ENCODE results near the gene MUC20.
"Not testable (repeated sequence)": the region's sequence is repeated elsewhere in the genome, so short reads cannot be mapped to it uniquely, and the experiment has no call there.

MUC20 gene

DNA sequence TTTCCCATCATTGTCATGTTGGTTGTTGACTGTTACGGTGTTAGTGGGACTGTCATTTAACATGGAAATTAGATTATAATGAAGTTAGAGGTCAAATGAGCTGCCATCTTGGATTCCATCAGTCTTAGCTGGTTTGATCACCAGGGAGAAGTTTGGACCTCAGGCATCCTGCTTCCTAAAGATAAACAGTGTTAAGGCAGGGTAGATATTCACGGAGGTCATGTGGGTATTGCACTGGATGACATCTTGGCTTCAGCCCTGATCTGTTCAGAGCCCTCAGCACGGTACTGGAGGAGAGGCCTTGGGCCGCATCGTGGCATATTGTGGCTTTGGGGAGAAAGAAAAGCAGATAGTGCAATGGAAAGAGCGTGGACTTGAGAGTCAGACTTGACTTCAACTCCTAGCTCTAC is 11.1 kb upstream of the MUC20 start:
- FAIRE-seq (no peak), DNase-seq (ENCODE audit: insufficient read length, low spot score) (no peak)

DNA sequence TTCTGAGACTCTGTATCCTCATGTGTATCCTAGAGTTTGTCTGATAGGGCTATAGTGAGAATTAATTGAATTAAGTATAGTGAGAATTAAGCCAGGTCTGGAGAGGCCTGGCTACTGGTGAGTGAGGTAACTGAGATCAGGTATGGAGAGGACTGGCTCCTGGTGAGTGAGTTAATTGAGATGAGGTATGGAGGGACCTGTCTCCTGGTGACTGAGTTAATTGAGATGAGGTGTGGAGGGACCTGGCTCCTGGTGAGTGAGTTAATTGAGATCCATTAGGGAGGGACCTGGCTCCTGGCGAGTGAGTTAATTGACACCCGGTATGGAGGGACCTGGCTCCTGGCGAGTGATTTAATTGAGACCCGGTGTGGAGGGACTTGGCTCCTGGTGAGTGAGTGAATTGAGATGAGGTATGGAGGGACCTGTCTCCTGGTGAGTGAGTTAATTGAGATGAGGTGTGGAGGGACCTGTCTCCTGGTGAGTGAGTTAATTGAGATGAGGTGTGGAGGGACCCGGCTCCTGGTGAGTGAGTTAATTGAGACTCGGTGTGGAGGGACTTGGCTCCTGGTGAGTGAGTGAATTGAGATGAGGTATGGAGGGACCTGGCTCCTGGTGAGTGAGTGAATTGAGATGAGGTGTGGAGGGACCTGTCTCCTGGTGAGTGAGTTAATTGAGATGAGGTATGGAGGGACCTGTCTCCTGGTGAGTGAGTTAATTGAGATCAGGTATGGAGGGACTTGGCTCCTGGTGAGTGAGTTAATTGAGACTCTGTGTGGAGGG is 10.5 kb upstream of the MUC20 start:
- not testable (repeated sequence) for FAIRE-seq; DNase-seq (ENCODE audit: insufficient read length, low spot score)

DNA sequence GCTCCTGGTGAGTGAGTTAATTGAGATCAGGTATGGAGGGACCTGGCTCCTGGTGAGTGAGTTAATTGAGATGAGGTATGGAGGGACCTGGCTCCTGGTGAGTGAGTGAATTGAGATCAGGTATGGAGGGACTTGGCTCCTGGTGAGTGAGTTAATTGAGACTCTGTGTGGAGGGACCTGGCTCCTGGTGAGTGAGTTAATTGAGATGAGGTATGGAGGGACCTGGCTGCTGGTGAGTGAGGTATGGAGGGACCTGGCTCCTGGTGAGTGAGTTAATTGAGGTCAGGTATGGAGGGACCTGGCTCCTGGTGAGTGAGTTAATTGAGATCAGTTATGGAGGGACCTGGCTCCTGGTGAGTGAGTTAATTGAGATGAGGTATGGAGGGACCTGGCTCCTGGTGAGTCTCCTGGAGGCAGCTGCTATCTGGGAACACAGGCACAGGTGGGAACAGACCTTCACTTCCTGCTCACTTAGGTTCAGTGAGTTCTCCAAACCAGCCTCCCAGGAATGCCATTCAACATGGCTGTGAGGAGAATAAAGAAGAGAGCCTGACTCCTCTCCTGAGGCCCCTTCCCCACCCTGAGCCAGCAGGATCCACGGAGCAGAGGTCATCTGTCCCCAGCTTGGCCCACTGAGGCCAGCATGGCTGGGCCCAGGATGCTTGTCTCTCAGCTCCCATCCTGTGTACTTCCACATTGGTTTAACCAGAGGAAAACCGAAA is 9.5 kb upstream of the MUC20 start:
- not testable (repeated sequence) for DNase-seq (ENCODE audit: insufficient read length, low spot score); FAIRE-seq

DNA sequence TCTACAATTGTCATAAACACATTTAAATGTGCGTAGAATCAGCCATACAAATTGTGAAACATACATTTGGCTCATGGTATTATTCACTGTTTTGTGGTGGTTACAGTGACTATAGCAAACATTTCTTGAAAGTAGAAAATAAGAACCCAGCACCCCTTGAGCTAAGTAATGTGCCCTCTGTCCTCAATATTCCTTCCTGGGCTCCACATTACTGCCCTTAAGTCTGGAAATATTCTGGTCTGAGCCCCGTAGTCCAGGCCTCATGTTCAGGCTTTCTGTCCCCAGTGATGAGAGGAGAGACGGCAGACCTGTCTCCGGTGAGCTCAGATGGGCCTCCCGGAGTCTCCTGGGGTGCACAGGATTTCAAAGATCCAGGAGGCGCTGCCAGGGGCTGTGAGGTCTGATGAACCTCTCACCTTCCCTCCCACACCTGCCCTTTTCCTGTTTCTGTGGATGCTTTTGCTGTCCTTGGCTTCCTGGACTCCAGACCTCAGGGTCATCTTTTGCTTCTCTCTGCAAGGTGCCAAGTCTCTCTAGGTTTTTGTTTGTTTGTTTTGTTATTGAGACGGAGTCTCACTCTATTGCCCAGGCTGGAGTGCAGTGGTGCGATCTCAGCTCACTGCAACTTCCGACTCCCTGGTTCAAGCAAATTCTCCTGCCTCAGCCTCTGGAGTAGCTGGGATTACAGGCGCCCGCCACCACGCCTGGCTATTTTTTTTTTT is 8.8 kb upstream of the MUC20 start:
- no peak for FAIRE-seq
- DNase-seq (ENCODE audit: insufficient read length, low spot score) = no peak

DNA sequence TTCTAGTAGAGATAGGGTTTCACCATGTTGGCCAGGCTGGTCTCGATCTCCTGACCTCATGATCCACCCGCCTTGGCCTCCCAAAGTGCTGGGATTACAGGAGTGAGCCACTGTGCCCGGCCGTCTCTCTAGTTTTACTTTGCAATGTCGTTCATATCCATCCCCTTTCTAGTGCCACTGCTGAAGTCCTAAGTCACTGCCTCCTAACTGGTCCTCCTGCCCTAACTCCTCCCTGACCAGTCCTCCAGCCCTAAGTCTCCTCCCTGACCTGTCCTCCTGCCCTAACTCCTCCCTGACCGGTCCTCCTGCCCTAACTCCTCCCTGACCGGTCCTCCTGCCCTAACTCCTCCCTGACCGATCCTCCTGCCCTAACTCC is 8.3 kb upstream of the MUC20 start:
- DNase-seq (ENCODE audit: insufficient read length, low spot score); FAIRE-seq: not testable (repeated sequence)

DNA sequence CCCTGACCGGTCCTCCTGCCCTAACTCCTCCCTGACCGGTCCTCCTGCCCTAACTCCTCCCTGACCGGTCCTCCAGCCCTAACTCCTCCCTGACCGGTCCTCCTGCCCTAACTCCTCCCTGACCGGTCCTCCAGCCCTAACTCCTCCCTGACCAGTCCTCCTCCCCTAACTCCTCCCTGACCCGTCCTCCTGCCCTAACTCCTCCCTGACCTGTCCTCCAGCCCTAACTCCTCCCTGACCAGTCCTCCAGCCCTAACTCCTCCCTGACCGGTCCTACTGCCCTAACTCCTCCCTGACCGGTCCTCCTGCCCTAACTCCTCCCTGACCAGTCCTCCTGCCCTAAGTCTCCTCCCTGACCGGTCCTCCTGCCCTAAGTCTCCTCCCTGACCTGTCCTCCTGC is 7.6 kb upstream of the MUC20 start:
- not testable (repeated sequence) for FAIRE-seq; DNase-seq (ENCODE audit: insufficient read length, low spot score)

DNA sequence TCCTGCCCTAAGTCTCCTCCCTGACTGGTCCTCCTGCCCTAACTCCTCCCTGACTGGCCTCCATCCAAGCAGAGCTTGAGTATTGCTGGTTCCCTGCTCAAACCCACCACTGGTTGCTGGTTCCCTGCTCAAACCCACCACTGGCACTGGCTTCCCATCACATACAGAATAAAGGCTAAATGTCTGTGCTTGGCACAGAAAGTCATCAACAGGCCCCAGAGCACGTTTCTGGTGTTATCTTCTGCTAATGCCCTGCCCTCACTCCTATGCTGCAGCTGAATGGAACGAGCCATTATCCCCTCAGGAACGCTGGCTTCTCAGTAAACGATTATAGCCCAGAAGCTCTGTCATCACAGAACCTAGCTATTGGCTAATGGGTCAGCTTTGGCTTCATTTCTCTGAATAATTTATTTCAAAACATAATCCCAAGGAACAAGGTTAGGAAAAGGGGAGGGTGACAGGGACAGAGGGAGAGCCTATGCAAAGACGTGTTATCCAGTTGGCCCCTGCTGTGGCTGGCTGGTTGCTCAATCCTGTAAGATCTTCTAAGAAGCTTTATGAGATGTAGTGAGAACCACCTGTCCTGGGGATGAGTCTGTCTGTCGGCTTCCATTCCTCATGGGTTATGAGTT is 6.3 kb upstream of the MUC20 start:
- FAIRE-seq = no peak
- DNase-seq (ENCODE audit: insufficient read length, low spot score) = no peak

DNA sequence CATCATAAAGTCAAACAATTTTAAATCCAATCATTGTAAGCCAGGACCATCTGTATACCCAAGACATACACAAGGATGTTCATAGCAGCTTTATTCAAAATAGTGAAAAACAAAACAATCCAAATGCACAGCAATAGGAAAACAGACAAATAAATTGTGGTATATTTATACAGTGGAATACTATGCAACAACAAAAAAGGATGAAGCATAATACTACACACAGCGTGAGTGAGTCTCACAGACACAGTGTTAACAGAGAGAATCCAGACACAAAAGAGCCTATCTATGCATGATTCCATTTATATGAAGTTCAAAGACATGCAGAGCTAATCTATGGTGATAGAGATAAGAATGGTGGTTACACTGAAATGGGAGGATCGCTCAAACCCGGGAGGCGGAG is 5.6 kb upstream of the MUC20 start:
- FAIRE-seq (no peak), DNase-seq (ENCODE audit: insufficient read length, low spot score) (no peak)

DNA sequence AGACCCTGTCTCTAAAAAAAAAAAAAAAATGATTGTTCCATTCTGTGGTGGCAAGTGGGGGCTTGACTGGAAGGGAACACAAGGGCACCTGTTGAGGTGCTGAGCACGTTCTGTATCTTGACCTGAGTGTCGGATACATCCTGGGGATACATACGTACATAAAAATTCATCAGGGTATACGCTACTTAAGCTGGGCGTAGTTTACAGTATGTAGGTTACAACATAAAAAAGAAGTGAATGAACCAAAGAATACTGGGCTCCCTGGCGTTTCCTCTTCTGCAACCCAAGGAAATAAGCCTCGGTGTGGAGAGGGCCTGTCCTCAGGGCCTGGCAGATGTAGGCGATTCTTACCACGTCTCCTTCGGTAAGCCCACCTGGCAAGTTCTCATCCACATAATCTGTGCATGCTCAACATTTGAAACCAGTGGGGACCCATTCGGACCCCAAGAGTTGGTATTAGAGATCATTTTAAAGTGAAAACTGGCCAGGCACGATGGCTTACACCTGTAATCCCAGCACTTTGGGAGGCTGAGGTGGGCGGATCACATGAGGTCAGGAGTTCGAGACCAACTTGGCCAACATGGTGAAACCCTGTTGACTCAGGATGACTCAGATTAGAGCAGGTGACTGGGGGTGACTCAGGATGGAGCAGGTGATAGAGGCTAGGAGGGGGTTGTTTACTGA is 5.1 kb upstream of the MUC20 start:
- DNase-seq (ENCODE audit: insufficient read length, low spot score) (no peak), FAIRE-seq (no peak)

DNA sequence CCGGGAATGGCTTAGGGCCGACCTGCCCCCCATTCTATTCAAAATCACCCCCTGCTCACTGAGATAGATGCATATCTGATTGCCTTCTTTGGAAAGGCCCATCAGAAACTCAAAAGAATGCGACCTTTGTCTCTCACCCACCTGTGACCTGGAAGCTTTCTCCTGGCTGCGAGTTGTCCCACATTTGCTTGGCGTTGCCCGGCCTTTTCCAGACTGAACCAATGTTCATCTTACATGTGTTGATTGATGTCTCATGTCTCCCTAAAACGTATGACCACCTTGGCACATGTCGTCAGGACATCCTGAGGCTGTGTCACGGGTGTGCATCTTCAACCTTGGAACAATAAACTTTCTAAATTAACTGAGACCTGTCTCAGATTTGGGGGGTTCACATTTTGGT is 3.4 kb upstream of the MUC20 start:
- FAIRE-seq = no peak
- no peak for DNase-seq (ENCODE audit: insufficient read length, low spot score)

DNA sequence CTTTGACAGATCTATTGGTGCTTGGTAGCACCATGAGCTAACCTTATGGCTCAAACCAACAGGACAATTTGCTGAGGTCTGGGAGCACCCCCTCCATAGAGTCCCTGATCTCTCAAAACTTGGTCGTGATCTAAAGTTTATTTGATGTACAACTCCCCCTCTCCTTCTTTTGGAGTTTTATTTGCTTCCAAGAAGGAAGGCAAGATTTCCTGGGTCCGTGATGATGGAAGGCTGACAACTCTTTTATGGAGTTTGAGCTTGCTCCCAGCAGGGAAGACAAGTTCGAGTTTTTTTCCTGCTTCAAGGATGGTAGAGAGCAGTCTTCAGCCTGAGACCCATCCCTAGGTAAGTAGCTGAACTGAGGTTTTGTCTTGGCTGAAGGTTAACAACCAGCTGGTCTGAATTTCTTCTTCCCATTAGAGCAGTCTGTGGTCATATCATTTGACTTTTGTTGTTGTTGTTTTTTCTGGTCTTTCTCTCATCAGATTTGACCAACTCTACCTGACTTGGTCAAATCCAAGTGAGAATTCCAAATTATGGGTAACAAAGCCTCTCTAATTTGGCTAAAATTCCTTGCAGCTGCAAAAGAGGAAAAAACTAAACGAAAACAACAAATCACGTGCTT is 2.8 kb upstream of the MUC20 start:
- FAIRE-seq = no peak
- DNase-seq (ENCODE audit: insufficient read length, low spot score) = no peak

DNA sequence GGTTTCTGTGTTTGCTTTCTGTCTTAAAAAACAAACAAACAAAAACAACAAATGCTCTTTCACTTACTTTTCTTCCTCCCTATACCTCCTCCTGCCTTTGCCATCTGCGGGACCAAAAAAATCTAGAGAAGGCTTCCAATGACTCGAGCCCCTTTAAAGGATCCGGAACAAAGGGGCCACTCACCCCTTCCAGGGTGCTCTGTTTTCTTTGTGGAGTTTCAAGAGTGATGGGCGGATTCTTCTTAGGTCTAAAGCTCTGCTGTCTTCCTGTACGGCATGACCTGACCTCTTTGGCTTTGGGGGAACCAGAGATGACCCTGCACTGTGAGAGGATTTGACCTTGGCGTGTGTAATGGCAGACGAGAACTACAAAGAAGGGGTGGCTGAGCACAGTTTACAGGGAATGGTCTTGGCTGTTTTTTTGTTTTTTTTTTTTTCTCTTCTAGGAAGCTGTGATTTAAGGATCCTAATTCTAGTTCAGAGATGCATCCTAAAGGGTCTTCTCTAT is 2.2 kb upstream of the MUC20 start:
- DNase-seq (ENCODE audit: insufficient read length, low spot score) (no peak), FAIRE-seq (no peak)

DNA sequence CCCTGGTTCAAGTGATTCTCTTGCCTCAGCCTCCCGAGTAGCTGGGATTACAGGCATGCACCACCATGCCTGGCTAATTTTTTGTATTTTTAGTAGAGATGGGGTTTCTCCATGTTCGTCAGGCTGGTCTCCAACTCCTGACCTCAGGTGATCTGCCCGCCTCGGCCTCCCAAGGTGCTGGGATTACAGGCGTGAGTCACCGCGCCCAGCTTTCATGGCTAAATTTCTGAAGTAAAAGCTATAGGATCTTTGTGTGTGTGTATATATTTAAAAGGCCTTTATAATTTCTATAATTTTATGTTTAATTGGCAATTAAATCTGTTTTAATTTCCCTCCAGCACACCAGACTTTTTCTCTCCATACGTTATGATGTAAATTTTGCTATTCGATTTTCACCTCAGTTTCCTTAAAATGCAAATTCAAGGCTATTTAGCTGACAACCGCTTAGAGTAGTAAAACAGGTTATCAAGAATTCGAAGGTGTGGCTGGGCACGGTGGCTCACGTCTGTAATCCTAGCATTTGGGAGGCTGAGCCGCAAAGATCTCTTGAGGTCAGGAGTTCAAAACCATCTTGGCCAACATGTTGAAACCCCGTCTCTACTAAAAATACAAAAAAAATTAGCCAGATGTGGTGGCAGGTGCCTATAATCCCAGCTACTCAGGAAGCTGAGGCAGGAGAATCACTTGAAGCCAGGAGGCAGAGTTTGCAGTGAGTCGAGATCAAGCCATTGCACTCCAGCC is 1.1 kb upstream of the MUC20 start:
- DNase-seq (ENCODE audit: insufficient read length, low spot score); FAIRE-seq: not testable (repeated sequence)

DNA sequence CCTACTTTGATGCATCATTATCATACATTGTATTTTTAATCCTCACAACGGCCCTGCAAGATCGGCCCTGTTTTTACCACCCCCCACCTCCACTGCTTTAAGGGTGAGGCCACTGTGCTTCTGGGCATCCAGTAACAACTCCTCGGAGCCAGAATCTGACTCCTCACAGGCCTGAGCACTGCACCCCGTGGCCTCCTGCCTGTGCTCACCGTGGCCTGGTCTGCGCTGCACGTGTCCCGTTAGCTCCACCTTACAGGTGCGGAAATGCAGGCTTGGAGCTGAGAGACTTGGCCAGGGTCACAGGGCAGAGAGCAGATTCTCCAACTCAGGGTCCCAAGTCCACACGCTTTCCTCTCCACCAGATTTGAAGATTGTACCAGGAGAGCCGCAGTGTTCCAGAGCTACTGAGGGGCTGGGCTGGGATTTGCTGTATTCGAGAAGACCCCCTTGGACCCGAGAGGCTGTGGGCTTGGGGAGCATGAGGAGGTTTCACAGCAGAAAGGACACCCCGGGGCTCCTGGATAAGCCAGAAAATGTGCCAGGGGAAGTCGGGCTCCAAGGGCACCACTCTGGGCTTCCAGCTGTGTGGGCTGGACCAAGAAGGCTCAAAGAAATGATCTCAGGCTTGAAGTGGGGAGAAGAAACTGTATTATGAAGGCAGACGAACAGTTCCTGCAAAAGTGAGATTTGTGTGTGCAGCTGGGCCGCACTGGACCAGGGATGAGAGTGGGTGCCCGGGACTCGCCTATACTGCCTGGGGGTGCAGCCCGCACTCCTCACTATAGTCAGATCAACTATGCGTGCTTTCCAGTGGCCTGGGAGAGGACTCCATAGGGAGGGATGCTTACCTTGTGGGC is 1.6 kb downstream of the MUC20 start:
- not testable (repeated sequence) for FAIRE-seq; DNase-seq (ENCODE audit: insufficient read length, low spot score)

DNA sequence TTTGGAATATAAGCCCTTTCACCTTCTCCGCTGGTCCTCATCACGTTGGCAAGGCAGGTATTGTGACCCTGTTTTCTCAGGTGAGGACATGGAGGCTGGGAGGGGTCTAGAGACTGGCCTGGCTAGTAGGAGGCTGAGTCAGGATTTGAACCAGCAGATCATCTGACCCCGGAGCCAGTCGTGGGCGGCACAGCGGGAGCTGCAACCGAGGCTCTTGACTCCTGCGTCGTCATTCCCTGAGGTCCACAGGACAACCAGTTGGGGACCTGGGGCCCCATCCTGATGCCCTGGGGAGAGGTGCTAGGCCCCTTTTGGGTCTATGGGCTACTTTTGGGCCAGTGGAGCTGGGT is 2.2 kb downstream of the MUC20 start:
- FAIRE-seq = not testable (repeated sequence)

DNA sequence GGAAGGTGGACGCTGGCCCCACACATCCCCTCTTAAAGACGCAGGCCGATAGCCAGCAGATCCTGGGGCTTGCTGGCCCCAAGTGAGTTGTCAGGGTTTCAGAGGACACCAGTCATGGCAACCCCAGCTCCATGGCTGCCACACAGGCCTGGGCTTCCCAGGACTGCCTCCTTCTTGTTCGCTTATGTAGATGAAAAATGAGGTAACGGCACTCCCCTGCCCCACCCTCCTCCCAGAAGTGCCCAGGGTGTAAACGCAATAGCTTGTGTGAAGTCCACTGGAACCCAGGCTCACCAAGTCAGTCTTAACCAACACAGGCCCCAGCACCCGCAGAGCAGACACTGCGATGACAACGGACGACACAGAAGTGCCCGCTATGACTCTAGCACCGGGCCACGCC is 3.6 kb downstream of the MUC20 start:
- DNase-seq (ENCODE audit: insufficient read length, low spot score); FAIRE-seq: not testable (repeated sequence)

More for the DNA sequence above, 2.2 kb downstream of the MUC20 start:
- not testable (repeated sequence) for DNase-seq (ENCODE audit: insufficient read length, low spot score)

DNA sequence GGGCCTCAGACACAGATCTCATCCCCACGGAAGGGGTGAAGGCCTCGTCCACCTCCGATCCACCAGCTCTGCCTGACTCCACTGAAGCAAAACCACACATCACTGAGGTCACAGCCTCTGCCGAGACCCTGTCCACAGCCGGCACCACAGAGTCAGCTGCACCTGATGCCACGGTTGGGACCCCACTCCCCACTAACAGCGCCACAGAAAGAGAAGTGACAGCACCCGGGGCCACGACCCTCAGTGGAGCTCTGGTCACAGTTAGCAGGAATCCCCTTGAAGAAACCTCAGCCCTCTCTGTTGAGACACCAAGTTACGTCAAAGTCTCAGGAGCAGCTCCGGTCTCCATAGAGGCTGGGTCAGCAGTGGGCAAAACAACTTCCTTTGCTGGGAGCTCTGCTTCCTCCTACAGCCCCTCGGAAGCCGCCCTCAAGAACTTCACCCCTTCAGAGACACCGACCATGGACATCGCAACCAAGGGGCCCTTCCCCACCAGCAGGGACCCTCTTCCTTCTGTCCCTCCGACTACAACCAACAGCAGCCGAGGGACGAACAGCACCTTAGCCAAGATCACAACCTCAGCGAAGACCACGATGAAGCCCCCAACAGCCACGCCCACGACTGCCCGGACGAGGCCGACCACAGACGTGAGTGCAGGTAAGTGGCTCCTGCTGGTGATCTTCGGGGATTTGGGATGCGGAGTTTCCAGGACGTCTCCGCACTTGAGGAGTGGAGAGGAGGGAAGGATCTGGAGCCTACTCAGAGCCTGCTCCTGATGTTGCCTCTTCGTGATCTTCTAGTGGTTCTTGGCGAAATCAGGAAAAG is 5.3 kb downstream of the MUC20 start:
- DNase-seq (ENCODE audit: insufficient read length, low spot score); FAIRE-seq: not testable (repeated sequence)
